Cardiac muscle cell (in vitro differentiated cells and primary cell): ENCODE measurements around the gene PADI2. TPM values are rescaled to one million over a fixed set of nuclear protein-coding genes. Genes with fewer than 3 reads are reported as not detected.

Experiments
- DNase-seq, 2 donors: peaks; one replicate each; pipeline versions ENCODE4 v3.0.0 to v3.0.0-alpha.2; 2010 to 2017; ENCODE audit warnings: low read depth in 1 of 2, low spot score in 1 of 2
- H3K27ac ChIP-seq: fragments of 200-600 bp; sonication (generic); 2 replicates; pipeline ENCODE4 v1.5.1; 2016
- H3K27me3 ChIP-seq: fragments of 200-600 bp; sonication (generic); 2 replicates; pipeline ENCODE4 v1.6.0; 2016; ENCODE audit warnings: control low read depth
- H3K36me3 ChIP-seq: fragments of 200-600 bp; sonication (generic); 2 replicates; pipeline ENCODE4 v1.5.1; 2016; ENCODE audit warnings: control low read depth
- H3K4me1 ChIP-seq: fragments of 200-600 bp; sonication (generic); 2 replicates; pipeline ENCODE4 v1.8.1; 2017; ENCODE audit warnings: low read depth, mild to moderate bottlenecking, mixed run types
- H3K4me3 ChIP-seq: fragments of 200-600 bp; sonication (generic); 2 replicates; pipeline ENCODE4 v1.5.1; 2016; ENCODE audit warnings: mild to moderate bottlenecking
- H3K9me3 ChIP-seq: fragments of 200-600 bp; sonication (generic); 2 replicates; pipeline ENCODE4 v1.5.1; 2017; ENCODE audit warnings: low read depth, mild to moderate bottlenecking, control low read depth
- CTCF ChIP-seq: IDR thresholded peaks from 2 replicates; pipeline ENCODE4 v1.5.1; 2012; ENCODE audit warnings: low read depth, mild to moderate bottlenecking, low read length
- polyA plus RNA-seq: library from polyadenylated mRNA; unstranded; fragments of >200 nt; fragmentation: Nextera tagmentation; extraction: Ambion mirVana; gene quantifications from 2 replicates; pipeline ENCODE4 v1.2.1, GENCODE V29; 2016
- total RNA-seq: library from RNA; depleted of rRNA; stranded (reverse); fragments of >200 nt; gene quantifications from 2 replicates; pipeline ENCODE4 v1.2.3, GENCODE V29; 2016

Gene PADI2
- total and polyA plus RNA-seq, 2 experiments from 2014 or later, result 0.11 to 0.54 TPM

DNA sequence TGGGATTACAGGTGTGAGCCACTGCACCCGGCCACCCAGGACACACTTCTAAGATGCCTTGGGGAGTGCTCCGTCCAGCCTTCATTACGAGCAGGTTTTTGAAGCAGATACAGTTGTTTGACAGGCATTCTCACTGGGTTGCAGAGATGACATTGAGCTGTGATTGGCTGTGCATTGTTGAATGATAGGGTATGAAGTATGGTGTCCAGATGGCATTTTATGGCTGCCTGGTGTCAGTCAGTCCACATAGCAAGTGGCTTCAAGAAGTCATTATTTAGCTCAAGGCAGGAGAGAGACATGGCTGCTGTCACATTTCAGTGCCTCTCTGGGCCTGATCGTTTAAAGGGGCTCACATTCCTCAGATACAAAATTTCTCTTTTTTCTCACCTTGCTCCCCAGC lies 14.8 kb upstream of the PADI2 start:
- H3K4me1 ChIP-seq, result no peaks in the 10 kb centered on the region
- no peak overlapping the region for H3K27ac ChIP-seq
- DNase-seq, result no peak
- TF ChIP-seq CTCF, result no peak
- H3K4me3 ChIP-seq, result no peak overlapping the region
- H3K36me3 ChIP-seq, result no peaks in the 10 kb centered on the region
- H3K9me3 ChIP-seq, result no peaks in the 10 kb centered on the region
- H3K27me3 ChIP-seq, result no peaks in the 10 kb centered on the region

DNA sequence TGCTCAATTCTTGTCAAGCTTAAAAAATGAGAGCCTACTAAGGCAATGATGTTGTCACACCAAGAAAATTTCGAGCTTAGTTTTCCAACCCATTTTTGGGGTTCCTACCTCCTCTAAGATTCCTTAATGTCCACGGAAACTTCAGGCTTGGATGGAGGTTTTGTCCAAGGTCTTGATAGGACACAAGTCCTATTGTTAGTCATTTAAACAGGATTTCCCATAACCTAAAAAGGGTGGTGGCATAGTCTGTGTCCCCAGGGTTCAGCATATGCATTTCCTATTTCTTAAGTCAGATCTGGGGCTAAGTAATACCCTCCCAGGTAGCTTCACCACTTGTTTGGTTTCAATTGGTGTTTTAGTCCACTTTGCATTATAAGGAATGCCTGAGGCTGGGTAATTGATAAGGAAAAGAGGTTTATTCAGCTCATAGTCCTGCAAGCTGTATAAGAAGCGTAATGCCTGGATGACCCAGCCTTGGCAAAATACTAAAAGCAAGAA lies 10.9 kb upstream of the PADI2 start:
- no peaks in the 10 kb centered on the region for H3K27me3 ChIP-seq
- no peaks in the 10 kb centered on the region for H3K4me1 ChIP-seq
- no peaks in the 10 kb centered on the region for H3K36me3 ChIP-seq
- no peak for DNase-seq
- no peak overlapping the region for H3K4me3 ChIP-seq
- no peaks in the 10 kb centered on the region for H3K9me3 ChIP-seq
- no peak for TF ChIP-seq CTCF
- no peak overlapping the region for H3K27ac ChIP-seq

- no peak for TF ChIP-seq CTCF
- Histone ChIP-seq H3K36me3 (no peaks in the 10 kb centered on the region), H3K4me3 (no peak overlapping the region), H3K27ac (no peak overlapping the region), H3K27me3 (no peaks in the 10 kb centered on the region), H3K9me3 (no peaks in the 10 kb centered on the region), H3K4me1 (peaks cover under 1% of the 10 kb centered on the region)
- DNase-seq, result peak; percentile 8 to 95
Measured at GRCh38 chr1:17128361-17128760, 9.1 kb upstream of the PADI2 start.

DNA sequence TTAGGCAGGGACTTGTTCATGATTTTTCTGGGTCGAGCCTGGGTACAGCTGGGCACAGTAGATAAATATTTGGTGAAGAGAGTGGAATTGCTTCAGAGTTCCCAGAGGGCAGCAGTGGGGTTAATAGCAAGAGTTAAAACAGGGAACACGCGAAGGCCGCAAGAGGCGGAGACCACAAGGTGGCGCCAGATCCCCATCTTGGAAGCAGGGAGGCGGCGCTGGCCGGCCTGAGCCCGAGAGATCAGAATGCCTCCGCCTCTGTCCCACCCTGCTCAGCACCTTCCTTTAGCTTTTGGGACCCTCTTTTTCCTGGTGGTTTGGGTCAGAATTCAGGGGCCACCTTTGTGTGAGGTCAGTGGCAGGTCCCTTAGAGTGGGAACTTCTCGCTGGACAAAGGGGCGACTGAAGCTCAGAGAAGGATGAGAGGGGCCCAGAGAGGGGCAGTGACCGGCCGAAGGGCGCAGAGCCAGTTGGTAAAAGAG lies 6.5 kb upstream of the PADI2 start:
- Histone ChIP-seq H3K27me3 (no peaks in the 10 kb centered on the region), H3K9me3 (no peaks in the 10 kb centered on the region), H3K4me3 (no peak overlapping the region), H3K36me3 (no peaks in the 10 kb centered on the region), H3K4me1 (peaks cover 23% of the 10 kb centered on the region), H3K27ac (no peak overlapping the region)
- DNase-seq, result peak; percentile 87 to 93
- TF ChIP-seq CTCF, result peak; percentile 94

DNA sequence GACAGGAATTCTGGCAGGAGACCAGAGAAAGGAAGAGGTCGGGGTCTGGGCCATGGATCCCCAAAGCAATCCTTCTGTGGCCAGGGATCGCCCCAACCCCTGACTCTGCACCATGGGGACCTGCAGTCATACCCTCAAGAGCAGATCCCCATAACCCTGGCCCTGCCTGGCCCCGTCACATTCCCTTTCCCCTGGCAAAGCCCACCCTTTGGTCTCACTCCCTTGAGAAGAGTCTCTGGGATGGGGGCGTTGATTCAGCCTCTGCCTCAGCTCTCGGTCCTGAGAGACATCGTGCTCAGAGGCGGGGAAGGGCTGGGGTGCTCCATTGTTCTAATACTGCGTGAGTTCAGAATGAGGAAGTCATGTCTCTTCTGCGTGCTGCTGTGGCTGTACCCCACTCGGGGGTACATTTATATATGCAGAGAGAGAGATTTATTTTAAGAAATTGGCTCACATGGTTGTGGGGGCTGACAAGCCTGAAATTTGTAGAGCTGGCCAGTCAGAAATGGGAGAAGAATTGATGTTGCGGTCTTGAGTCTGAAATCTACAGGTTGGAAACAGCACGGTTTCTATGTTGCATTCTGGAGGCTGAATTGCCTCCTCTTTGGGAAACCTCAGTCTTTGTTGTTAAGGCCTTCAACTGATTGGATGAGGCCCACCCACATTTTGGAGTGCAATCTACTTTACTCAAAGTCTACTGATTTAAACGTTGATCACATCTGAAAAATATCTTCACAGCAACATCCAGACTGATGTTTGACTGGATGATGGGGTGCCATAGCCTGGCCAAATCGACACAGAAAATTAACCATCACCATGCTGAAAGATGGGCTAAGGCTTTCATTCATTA lies 4.2 kb upstream of the PADI2 start:
- no peaks in the 10 kb centered on the region for H3K36me3 ChIP-seq
- DNase-seq, result no peak
- peaks cover 23% of the 10 kb centered on the region for H3K4me1 ChIP-seq
- no peak for TF ChIP-seq CTCF
- no peaks in the 10 kb centered on the region for H3K9me3 ChIP-seq
- H3K4me3 ChIP-seq, result no peak overlapping the region
- H3K27ac ChIP-seq, result no peak overlapping the region
- peaks cover 14% of the 10 kb centered on the region for H3K27me3 ChIP-seq
